HG03432 (cell line): ENCODE measurements around the gene GTPBP2.
"Not testable (repeated sequence)": the region's sequence is repeated elsewhere in the genome, so short reads cannot be mapped to it uniquely, and the experiment has no call there.

Source experiments
- ATAC-seq: cut with Tn5 transposase; IDR thresholded peaks from one replicate; pipeline ENCODE4 v1.9.1; 2021; ENCODE audit warnings: mild to moderate bottlenecking, moderate library complexity; ENCODE audit not compliant: unreplicated experiment

Gene GTPBP2

GRCh38 chr6:43624786-43625288 is 4.2 kb downstream of the GTPBP2 start:
- ATAC-seq: no peak

- ATAC-seq: no peak
Measured at GRCh38 chr6:43623880-43624785, 4.9 kb downstream of the GTPBP2 start.

DNA sequence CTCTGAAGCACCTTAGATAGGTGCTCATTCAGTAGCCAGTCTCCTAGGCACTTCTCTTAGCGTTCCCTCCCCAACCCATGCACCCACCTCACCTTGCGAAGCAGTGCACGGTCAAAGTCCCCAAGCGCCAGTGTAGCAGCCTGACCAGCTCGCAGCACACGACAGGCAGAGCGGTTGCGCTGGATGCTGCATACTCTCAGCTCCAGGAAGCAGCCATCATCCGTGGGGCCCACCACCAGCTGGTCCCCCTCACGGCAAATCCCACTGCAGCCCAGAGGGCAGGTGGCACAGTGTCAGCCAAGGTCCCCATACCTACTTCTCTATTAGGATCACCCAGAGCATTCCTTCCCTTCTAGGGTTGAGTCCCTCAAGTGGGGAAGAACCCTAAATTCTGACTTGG is 6.5 kb downstream of the GTPBP2 start:
- no peak for ATAC-seq

DNA sequence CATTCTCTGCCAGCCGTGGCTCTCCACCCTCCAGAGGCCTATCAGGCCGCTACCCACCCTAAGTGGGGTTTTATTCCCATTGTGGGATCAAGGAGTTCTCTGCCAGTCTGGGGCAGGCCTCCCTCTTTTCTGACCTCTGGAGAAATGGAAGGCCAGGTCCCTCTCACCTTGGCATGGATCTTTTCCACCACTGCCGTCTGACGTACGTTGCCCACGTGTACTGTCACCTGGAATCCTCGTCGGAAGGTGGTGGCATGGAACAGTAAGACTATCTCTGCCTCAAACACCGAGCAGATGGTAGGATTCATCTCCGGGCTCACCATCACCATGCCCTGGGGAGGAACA is 7.3 kb downstream of the GTPBP2 start:
- no peak for ATAC-seq

DNA sequence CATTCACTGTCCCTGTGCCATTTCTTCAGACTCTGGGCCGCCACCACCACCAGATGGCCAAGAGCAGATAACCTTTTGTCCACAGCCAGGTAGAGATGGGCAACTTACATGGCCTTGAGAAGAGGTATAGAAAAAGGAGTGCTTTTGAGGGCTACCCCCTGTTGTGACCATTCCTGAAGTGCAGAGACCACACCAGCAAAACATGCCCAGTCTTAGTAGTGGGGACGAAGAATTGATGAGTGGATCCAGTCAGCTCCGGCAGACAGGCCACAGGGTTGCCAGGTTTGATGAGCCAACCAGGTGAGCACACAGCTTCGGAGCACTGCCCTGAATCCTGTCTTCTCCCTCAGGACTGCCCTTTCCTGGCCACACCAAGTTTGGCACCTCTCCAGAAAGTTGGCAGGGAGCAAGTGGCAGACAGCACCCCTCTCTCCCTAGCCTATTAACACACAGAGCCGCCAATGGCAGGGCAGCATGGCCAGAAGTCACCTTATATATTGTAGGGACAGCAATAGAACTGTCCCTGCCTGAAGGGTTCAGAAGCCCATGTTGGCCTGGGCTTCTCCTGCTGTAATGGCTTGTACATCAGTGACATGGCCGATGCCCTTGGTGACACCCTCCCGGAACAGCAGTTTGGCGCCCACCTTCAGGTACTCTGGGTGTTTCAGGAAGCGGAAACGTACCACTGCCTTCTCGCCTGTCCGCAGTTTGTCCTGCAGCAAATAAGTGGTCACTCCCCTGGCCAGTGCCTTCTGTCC is 7.8 kb downstream of the GTPBP2 start:
- no peak for ATAC-seq

DNA sequence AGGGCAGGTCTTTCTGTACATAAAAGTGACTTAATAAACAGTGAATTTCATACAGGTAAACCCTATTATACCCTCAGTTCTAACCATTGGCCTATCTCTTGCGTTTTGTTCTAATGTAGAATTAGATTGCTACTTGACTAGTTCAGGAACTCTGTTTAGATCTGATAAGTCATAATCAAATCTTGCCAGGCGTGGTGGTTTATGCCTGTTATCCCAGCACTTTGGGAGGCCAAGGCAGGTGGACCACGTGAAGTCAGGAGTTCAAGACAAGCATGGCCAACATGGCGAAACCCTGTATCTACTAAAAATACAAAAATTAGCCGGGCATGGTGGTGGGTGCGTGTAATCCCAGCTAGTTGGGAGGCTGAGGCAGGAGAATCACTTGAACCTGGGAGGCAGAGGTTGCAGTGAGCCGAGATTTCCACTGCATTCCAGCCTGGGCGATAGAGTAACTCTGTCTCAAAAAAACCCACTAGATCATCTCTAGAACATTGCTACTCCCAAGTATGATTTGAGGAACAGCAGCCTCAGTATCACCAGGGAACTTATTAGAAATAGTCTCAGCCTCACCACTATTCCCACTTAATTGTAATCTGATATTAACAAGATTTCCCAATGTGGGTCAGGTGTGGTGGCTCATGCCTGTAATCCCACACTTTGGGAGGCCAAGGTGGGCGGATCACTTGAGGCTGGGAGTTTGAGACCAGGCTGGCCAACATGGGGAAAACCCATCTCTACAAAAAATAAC is 12.2 kb downstream of the GTPBP2 start:
- no peak for ATAC-seq

GRCh38 chr6:43614396-43614730 is 14.7 kb downstream of the GTPBP2 start:
- ATAC-seq: no peak

DNA sequence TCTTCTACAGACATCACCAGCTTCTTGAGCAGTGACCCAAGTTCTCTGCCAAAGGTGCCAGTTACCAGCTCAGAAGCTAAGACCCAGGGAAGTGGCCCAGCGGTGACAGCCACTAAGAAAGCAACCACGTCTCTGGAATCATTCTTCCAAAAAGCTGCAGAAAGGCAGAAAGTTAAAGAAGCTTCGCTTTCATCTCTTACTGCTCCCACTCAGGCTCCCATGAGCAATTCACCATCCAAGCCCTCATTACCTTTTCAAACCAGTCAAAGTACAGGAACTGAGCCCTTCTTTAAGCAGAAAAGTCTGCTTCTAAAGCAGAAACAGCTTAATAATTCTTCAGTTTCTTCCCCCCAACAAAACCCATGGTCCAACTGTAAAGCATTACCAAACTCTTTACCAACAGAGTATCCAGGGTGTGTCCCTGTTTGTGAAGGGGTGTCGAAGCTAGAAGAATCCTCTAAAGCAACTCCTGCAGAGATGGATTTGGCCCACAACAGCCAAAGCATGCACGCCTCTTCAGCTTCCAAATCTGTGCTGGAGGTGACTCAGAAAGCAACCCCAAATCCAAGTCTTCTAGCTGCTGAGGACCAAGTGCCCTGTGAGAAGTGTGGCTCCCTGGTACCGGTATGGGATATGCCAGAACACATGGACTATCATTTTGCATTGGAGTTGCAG is 15.2 kb downstream of the GTPBP2 start:
- no peak for ATAC-seq

DNA sequence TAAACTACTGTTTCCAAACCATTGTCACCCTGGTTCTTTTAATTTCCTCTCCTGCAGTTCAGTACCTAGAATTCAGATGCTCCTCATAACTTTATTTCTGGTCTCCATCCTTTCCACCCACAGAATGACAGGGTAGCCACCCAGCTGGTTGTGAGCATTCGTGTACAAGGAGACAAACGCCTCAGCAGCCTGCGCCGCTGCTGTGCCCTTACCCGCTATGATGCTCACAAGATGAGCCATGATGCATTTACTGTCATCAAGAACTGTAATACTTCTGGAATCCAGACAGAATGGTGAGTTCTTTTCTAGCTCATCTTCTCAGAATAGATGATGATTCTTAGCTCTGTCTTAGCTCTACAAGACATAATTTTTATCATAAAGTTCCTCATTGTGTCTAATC is 18.6 kb downstream of the GTPBP2 start:
- ATAC-seq: no peak

DNA sequence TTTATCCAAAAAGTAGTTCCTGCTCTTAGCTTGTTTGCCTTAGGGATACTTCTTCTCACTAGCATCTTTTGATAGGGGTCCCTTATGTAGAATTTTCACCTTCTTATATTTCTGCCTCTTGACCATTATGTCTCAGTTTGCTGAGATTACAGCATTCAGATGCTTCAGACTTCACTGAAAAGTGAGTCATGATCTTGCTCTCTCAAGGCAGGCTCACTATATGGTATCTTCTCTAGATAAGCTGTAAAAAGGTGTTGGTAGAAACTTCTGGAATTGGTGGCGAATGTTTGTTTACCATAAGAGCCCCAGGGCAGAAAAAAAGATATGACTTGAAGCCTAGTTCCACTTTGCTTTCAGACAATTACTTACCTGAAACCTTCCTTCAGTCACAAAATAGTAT is 19.7 kb downstream of the GTPBP2 start:
- ATAC-seq: no peak

GRCh38 chr6:43608807-43609206 is 20.3 kb downstream of the GTPBP2 start:
- ATAC-seq: no peak

GRCh38 chr6:43608310-43608763 is 20.7 kb downstream of the GTPBP2 start:
- ATAC-seq: no peak

- ATAC-seq: no peak
Measured at GRCh38 chr6:43606019-43606418, 23.0 kb downstream of the GTPBP2 start.

DNA sequence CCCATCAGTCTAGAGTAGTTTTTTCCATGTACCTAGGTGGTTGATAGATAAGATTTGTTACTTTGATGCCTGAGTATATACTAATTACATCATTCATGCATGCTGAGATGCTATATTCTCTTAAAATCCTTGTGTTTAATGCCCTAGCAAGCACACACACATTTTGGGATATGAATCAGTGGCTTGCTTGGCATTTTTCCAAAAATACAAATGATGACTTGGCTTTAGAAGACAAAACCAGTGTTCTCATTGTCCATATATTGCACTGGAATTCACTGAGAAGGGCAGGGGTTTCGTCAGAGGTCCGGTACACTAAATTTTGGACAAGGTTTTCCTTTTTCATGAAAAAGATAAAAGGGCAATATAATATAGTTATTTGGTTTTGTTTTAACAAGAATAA is 24.9 kb downstream of the GTPBP2 start:
- ATAC-seq: no peak

DNA sequence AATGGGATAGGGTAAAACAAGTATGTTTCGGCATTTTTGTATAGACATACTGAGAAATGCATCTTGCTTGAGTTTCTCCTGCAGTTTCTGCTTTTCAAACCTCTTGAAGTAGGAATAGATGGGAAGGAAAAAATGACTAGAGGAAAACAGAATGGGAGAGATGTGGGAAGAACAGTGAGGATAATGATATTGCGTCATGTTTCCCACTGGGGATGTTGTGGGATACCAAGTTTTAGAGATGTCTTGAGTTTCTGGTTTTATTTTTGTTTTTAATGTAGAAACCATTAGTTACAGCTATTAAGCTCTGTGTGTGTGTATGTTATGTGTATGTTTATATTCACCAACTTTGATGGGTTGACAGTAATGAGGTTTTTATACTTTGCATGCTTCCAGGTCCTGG is 28.5 kb downstream of the GTPBP2 start:
- ATAC-seq: no peak

DNA sequence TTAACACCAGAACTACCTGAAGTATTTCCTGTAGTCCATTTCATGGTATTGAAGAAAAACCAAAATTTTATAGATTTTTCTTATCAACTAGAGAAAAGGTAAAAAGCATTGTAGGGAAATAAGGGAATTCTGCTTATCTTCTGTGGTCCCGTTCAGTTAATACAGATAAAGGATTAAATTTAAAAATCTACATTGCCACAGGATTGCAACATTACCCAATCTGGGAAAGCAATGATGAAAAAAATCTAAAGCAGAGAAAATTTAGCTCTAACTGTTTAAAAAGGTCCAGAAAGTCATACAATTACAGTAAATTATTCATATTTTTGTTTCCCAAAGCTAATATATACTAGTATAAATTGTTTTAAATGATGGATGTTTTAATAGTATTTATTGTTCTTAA is 35.1 kb downstream of the GTPBP2 start:
- ATAC-seq: no peak

GRCh38 chr6:43589564-43589963 is 39.5 kb downstream of the GTPBP2 start:
- not testable (repeated sequence) for ATAC-seq

DNA sequence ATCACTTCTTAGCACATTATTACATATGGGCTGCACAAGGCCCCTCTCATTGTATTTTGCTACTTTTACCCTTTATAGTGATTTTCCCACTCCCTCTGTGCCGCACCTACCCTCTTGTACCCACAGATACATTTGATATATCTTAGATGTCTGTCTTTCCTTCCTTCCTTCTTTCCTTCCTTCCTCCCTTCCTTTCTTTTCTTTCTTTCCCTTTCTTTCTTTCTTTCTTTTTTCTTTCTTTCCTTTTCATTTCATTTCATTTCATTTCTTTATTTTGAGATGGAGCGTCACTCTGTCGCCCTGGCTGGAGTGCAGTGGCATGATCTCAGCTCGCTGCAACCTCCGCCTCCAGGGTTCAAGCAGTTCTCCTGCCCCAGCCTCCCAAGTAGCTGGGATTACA is 40.9 kb downstream of the GTPBP2 start:
- ATAC-seq: no peak

DNA sequence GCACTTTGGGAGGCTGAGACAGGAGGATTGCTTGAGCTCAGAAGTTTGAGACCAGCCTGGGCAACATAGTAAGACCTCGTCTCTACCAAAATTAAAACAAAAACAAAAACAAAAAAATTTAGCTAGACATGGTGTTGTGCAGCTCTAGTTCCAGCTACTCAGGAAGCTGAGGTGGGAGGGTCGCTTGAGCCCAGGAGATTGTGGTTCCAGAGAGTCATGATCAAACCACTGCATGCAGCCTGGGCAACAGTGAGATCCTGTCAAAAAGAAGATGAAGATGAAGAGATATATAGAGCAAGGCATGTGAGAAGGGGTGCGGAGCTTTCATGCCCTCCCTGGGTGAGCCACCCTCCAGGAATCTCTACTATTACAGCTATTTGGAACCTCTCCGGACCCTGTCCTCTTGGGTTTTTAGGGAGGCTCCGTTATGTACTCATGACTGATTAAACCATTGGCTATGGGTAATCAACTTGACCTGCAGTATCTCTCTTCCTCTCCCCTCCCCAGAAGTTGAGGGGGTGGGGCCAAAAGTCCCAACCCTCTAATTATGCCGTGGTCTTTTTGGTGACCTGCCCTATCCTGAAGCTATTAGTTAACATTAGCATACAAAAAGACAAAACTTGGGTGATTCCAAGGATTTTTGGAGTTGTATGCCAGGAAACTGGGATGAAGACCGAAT is 44.0 kb downstream of the GTPBP2 start:
- no peak for ATAC-seq

- no peak for ATAC-seq
Measured at GRCh38 chr6:43582911-43583310, 46.2 kb downstream of the GTPBP2 start.
